Measurements from ENCODE around the gene CEP85. TPM values are rescaled to one million over a fixed set of nuclear protein-coding genes. Genes with fewer than 3 reads are reported as not detected.

CEP85 gene
- total and polyA plus RNA-seq, 2 of the 13 experiments (the other 11 are each of a cell fraction or from before 2014, with no cell fraction given), result 16.1 to 26.7 TPM

GRCh38 chr1:26306290-26307229 is 72.6 kb downstream of the CEP85 start, which contains the start of gene UBXN11 (continued):
- TF ChIP-seq ARID4A (CRISPR knock-in tag; IDR thresholded peaks at IDR 0.05; ENCODE audit: borderline replicate concordance), result peak; percentile 98
- no peak for TF ChIP-seq ZNF639 (CRISPR knock-in tag; conservative IDR thresholded peaks at IDR 0.05)
- no peak for TF ChIP-seq BATF2 (CRISPR knock-in tag; IDR thresholded peaks at IDR 0.05)
- no peak for TF ChIP-seq STAG1 (CRISPR knock-in tag; IDR thresholded peaks at IDR 0.05)
- TF ChIP-seq NFYC (CRISPR knock-in tag; IDR thresholded peaks at IDR 0.05), result peak; percentile 86
- TF ChIP-seq MAFK (conservative IDR thresholded peaks at IDR 0.05 in 1 of 2, IDR thresholded peaks at IDR 0.05 in 1 of 2; ENCODE audit: low read length in 2 of 2), result no peak
- no peak for TF ChIP-seq ATF1 (CRISPR knock-in tag; IDR thresholded peaks at IDR 0.05)
- no peak for TF ChIP-seq NCOR1 (IDR thresholded peaks at IDR 0.05; ENCODE audit: borderline replicate concordance, low read length)
- no peak for TF ChIP-seq ZIK1 (CRISPR knock-in tag; IDR thresholded peaks at IDR 0.05; ENCODE audit: borderline replicate concordance, low read depth)
- TF ChIP-seq ZNF382 (CRISPR knock-in tag; IDR thresholded peaks at IDR 0.05; ENCODE audit: borderline replicate concordance), result no peak
- no peak for TF ChIP-seq ARHGAP35 (CRISPR knock-in tag; IDR thresholded peaks at IDR 0.05; ENCODE audit: borderline replicate concordance)
- TF ChIP-seq RAD51 (IDR thresholded peaks at IDR 0.05; ENCODE audit: borderline replicate concordance), result no peak
- TF ChIP-seq MED1 (CRISPR knock-in tag; IDR thresholded peaks at IDR 0.05), result no peak
- TF ChIP-seq ASH2L (IDR thresholded peaks at IDR 0.05; ENCODE audit: insufficient read length, low read depth, low read length), result peak; percentile 56
- TF ChIP-seq ZNF563 (CRISPR knock-in tag; IDR thresholded peaks at IDR 0.05), result no peak
- no peak for TF ChIP-seq FOXP4 (CRISPR knock-in tag; IDR thresholded peaks at IDR 0.05)
- TF ChIP-seq CREB1 (IDR thresholded peaks at IDR 0.05), result 0 out of 2 replicates have a peak, but pooled peaks have one; percentile 34
- TF ChIP-seq CREB1 (CRISPR knock-in tag; IDR thresholded peaks at IDR 0.05), result peak; percentile 70
- TF ChIP-seq BCL3 (CRISPR knock-in tag; IDR thresholded peaks at IDR 0.05), result no peak

Data from HepG2 (cell line).